Activated B cell treated with CpG ODN at 0.5 μM for 24 hours (primary cell): ENCODE data around the gene VILL. TPM values are rescaled to one million over a fixed set of nuclear protein-coding genes. Genes with fewer than 3 reads are reported as not detected.

Source experiments
- ATAC-seq: fragments of 200-7000 bp; cut with Tn5 transposase; one replicate; pipeline ENCODE4 v1.10.0; 2021; ENCODE audit warnings: low read depth, mild to moderate bottlenecking, moderate library complexity
- CTCF ChIA-PET: fragments of 350-600 bp; sonication (Branson Sonifier 250); formaldehyde crosslinking; loops from one replicate; lab custom pipeline; 2021; ENCODE audit warnings: antibody characterized with exemption; lab: Charles Lee
- POLR2A ChIA-PET: fragments of 350-600 bp; sonication (Branson Sonifier 250); formaldehyde crosslinking; loops from one replicate; lab custom pipeline; 2021; ENCODE audit warnings: antibody characterized with exemption; lab: Charles Lee
- DNase-seq: peaks from one replicate; pipeline ENCODE4 v3.0.0; 2022
- H3K27ac Mint-ChIP-seq: one replicate; pipeline ENCODE4 v1.8.0; 2020; ENCODE audit warnings: mixed read lengths
- H3K27me3 Mint-ChIP-seq: one replicate; pipeline ENCODE4 v1.8.0; 2021; ENCODE audit warnings: mixed read lengths
- H3K36me3 Mint-ChIP-seq: one replicate; pipeline ENCODE4 v1.8.0; 2021; ENCODE audit warnings: low read depth, mixed read lengths
- H3K4me1 Mint-ChIP-seq: one replicate; pipeline ENCODE4 v1.8.0; 2021; ENCODE audit warnings: mixed read lengths
- H3K4me3 Mint-ChIP-seq: one replicate; pipeline ENCODE4 v1.8.0; 2020; ENCODE audit warnings: mild to moderate bottlenecking, mixed read lengths
- H3K9me3 Mint-ChIP-seq: one replicate; pipeline ENCODE4 v1.8.0; 2020; ENCODE audit warnings: mixed read lengths
- intact Hi-C: fragments of 100-400 bp; cut with micrococcal nuclease; formaldehyde crosslinking; loops from one replicate; pipeline ENCODE4 v1.15.1; 2024
- total RNA-seq: library from RNA; stranded (reverse); gene quantifications from 2 replicates; pipeline ENCODE4 v1.2.3, GENCODE V29; 2022
- TF ChIP-seq, protein P1 (sequence below): fragments of 200-600 bp; IDR thresholded peaks from one replicate; pipeline ENCODE4 v1.8.0; 2022; ENCODE audit warnings: antibody characterized with exemption, mild to moderate bottlenecking

Gene VILL
- total RNA-seq, 1 donor from 2014 or later = 21.6 TPM

DNA sequence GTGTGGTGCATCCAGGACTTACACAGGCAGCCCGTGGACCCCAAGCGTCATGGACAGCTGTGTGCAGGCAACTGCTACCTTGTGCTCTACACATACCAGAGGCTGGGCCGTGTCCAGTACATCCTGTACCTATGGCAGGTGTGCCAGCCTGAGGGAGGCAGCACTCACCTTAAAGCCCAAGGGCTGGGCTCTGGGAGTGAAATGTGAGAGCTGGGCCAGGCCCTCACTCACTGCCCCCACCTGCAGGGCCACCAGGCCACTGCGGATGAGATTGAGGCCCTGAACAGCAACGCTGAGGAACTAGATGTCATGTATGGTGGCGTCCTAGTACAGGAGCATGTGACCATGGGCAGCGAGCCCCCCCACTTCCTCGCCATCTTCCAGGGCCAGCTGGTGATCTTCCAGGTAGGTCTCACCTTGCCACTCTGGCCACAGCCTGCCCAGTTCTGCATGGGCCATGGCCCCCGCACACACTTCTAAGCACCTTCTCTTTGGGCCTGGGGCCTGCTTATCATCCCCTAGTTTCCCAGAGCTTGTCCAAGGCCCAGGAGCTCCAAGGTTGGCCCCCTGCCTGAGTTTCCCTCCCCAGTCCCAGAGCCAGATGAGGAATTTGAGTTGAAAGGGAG, 11.0 kb downstream of the VILL start:
- DNase-seq (no peak), ATAC-seq (no peak)
- intact Hi-C loops = no loop called here
- POLR2A ChIA-PET = no interaction called here
- no peak overlapping the region for H3K4me3 Mint-ChIP-seq
- H3K27me3 Mint-ChIP-seq = no peaks in the 10 kb centered on the region
- peaks cover 23% of the 10 kb centered on the region for H3K4me1 Mint-ChIP-seq
- CTCF ChIA-PET = interaction anchor here (1.0 to 4.0 kb wide), 4 partner anchors 27 to 38 kb away, joined by 3 to 25 read pairs (median 3); partner anchors contain the start of gene DLEC1
- H3K9me3 Mint-ChIP-seq = no peaks in the 10 kb centered on the region
- no peak overlapping the region for H3K27ac Mint-ChIP-seq
- H3K36me3 Mint-ChIP-seq = peaks cover 31% of the 10 kb centered on the region
- TF ChIP-seq, protein P1, sequence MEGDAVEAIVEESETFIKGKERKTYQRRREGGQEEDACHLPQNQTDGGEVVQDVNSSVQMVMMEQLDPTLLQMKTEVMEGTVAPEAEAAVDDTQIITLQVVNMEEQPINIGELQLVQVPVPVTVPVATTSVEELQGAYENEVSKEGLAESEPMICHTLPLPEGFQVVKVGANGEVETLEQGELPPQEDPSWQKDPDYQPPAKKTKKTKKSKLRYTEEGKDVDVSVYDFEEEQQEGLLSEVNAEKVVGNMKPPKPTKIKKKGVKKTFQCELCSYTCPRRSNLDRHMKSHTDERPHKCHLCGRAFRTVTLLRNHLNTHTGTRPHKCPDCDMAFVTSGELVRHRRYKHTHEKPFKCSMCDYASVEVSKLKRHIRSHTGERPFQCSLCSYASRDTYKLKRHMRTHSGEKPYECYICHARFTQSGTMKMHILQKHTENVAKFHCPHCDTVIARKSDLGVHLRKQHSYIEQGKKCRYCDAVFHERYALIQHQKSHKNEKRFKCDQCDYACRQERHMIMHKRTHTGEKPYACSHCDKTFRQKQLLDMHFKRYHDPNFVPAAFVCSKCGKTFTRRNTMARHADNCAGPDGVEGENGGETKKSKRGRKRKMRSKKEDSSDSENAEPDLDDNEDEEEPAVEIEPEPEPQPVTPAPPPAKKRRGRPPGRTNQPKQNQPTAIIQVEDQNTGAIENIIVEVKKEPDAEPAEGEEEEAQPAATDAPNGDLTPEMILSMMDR = no peak

DNA sequence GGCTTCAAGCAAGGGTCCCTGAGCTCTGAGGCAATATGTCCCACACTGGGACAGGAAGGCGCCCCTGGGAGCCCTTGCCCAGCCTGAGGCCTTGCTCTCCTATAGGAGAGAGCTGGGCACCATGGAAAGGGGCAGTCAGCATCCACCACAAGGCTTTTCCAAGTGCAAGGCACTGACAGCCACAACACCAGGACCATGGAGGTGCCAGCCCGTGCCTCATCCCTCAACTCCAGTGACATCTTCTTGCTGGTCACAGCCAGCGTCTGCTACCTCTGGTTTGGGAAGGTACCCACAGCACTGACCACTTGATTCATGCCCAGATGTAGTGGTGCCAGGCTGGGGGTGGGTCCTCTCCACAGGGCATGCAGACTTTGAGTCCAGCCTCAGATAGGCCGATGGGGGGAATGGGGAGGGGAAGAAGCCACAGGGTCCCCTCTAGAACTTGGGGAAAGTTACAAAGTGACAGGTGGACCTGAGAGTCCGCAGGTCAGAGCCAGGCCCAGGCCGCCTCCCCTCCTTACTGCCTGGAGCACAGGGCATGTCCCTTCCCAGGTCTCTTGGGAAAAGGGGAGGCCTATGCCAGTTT, 11.8 kb downstream of the VILL start:
- Mint-ChIP-seq H3K4me3 (no peak overlapping the region), H3K9me3 (no peaks in the 10 kb centered on the region), H3K4me1 (peaks cover 18% of the 10 kb centered on the region), H3K36me3 (peaks cover 31% of the 10 kb centered on the region), H3K27me3 (no peaks in the 10 kb centered on the region), H3K27ac (no peak overlapping the region)
- intact Hi-C loops = no loop called here
- POLR2A ChIA-PET = no interaction called here
- CTCF ChIA-PET = interaction anchor here (1.0 to 4.0 kb wide), 2 partner anchors 28 to 32 kb away, joined by 3 to 25 read pairs; no protein-coding TSS in a partner anchor
- ATAC-seq (no peak), DNase-seq (no peak)
- TF ChIP-seq, protein P1 = no peak

DNA sequence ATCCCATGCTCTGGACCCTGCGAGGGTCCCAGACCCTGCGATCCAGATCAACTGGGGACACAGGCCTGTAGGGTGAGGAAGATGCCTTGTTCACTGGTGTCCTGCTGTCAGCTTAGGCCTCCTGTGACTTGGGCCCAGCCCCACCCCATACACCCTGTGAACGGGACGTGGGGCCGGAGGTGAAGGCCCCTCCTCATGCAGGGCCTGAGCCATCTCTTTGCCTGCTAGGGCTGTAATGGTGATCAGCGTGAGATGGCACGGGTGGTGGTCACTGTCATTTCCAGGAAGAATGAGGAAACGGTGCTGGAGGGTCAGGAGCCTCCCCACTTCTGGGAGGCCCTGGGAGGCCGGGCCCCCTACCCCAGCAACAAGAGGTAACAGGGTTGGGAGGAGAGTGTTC, 12.4 kb downstream of the VILL start:
- TF ChIP-seq, protein P1 = no peak
- CTCF ChIA-PET = interaction anchor here (4.0 kb wide), 1 partner anchor 29 kb away, joined by 25 read pairs; no protein-coding TSS in a partner anchor
- Mint-ChIP-seq H3K4me3 (no peak overlapping the region), H3K27ac (no peak overlapping the region), H3K36me3 (peaks cover 31% of the 10 kb centered on the region), H3K27me3 (no peaks in the 10 kb centered on the region), H3K9me3 (no peaks in the 10 kb centered on the region), H3K4me1 (peaks cover 17% of the 10 kb centered on the region)
- no peak for DNase-seq
- no peak for ATAC-seq
- intact Hi-C loops = loop anchor here (1.0 kb wide), 1 partner anchor 29 kb away; no protein-coding TSS in a partner anchor
- POLR2A ChIA-PET = no interaction called here

DNA sequence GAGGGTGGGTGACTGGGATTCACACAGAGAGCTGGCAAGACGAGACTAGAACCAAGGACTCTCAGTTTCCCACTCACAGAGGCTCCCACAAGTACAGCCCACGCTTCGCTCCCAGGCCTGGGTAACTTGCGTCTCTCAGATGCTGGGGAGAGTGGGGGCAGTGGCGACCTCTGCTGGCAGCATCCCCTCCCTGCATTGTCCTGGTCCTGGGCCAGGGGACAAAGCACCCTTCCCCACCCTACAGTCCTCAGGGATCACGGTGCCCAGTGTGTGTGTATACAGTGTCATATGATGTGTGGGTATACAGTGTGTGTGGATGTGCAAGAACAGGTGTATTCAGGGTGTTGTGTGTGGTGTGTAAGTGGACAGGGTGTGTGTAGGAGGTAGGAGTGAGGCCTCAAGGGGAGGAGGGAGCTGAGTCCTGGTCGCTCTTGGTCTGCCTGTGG, 12.8 kb downstream of the VILL start:
- Mint-ChIP-seq H3K36me3 (peaks cover 31% of the 10 kb centered on the region), H3K4me1 (peaks cover 12% of the 10 kb centered on the region), H3K9me3 (no peaks in the 10 kb centered on the region), H3K4me3 (no peak overlapping the region), H3K27me3 (no peaks in the 10 kb centered on the region), H3K27ac (no peak overlapping the region)
- ATAC-seq = peak; percentile 39
- ChIA-PET CTCF (interaction anchor here (0.8 to 4.0 kb wide), 4 partner anchors 29 to 148 kb away, joined by 3 to 25 read pairs (median 4); partner anchors contain the start of gene DLEC1), POLR2A (no interaction called here)
- intact Hi-C loops = loop anchor here (1.0 kb wide), 1 partner anchor 29 kb away; no protein-coding TSS in a partner anchor
- TF ChIP-seq, protein P1 = no peak
- peak; percentile 44 for DNase-seq

DNA sequence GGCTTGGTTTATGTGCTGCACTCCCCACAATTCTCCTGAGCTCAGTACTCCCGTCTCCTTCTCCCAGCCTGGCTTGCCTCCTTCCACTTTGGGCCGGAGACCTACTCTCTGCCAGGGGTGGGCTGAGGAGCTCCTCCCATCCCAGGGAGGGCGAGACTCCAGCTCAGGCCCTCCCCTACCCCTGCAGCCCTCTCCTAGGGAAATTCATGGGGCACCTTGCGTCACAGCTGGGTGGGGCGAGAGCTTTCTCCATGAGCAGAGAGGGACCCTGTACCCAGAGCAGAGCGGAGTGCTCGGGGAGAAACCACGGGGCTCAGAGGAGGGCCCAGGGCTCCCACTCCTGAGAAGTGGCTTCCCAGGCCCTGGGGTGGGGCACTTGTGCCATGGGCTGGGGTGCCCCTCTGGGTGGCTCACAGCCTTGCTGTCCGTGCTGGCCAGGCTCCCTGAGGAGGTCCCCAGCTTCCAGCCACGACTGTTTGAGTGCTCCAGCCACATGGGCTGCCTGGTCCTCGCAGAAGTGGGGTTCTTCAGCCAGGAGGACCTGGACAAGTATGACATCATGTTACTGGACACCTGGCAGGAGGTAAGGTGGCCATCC, 13.3 kb downstream of the VILL start:
- intact Hi-C loops = loop anchor here (1.0 kb wide), 3 partner anchors 30 to 476 kb away; no protein-coding TSS in a partner anchor
- no peaks in the 10 kb centered on the region for H3K9me3 Mint-ChIP-seq
- ATAC-seq (no peak), DNase-seq (no peak)
- H3K4me1 Mint-ChIP-seq = peaks cover 8% of the 10 kb centered on the region
- ChIA-PET CTCF (interaction anchor here (0.8 to 4.0 kb wide), 4 partner anchors 30 to 149 kb away, joined by 3 to 25 read pairs (median 4); partner anchors contain the start of gene DLEC1), POLR2A (no interaction called here)
- H3K36me3 Mint-ChIP-seq = peaks cover 31% of the 10 kb centered on the region
- H3K27me3 Mint-ChIP-seq = no peaks in the 10 kb centered on the region
- H3K27ac Mint-ChIP-seq = no peak overlapping the region
- H3K4me3 Mint-ChIP-seq = no peak overlapping the region
- TF ChIP-seq, protein P1 = no peak
